Measurements from ENCODE around the gene MTAP. TPM values are rescaled to one million over a fixed set of nuclear protein-coding genes. Genes with fewer than 3 reads are reported as not detected.

Gene MTAP
- total RNA-seq = 63.7 and 64.4 TPM in 2 replicates

DNA sequence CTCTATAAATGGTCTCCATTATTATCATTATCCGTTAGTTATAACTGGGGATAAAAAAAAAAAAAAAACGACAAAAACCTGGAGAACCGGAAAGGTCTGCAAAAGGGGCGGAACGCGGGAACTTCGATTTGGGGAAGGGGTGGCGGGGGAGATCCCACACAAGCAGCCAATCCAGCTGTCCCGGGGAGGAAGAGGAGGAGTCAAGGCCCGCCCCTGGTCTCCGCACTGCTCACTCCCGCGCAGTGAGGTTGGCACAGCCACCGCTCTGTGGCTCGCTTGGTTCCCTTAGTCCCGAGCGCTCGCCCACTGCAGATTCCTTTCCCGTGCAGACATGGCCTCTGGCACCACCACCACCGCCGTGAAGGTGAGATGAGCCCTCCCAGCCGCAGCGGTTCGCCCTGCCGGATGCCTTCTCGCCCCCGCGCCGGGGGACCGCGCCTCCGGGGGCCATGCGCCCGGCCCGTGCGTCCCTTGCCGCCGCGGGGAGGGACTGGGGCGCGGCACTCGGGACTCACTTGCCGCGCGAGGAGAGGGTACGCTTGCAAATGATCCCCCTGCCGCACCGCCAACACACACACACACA is at the start of gene MTAP:
TSS of gene MTAP (plus strand) at position 219 of the 583 bp plus-strand sequence. CDS start at position 332, 113 bp downstream.
- intact Hi-C loops (cut with micrococcal nuclease) = loop anchor here (1.0 to 5.0 kb wide), 5 partner anchors 24 to 772 kb away; partner anchors contain the start of genes HACD4 and KLHL9

DNA sequence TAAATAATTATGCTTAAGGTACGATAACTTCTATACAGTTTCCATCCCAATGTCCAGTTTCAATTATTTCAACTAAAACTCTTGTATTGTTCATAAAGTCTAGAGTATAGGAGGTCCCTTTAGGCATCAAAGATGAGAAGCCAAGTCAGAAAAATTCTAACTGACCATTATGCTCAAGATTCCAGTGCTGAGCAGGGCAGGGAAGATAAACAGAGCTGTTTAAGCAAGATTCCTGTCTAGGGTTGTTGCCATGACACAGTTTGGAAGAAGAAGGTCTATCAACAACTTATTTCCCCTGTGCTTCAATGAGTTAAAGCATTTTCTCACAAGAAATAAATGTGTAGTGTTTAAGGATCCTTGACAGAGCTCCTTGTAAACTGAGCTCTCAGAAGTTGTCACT is 48.9 kb upstream of the MTAP start:
- intact Hi-C loops (cut with micrococcal nuclease) = no loop called here

DNA sequence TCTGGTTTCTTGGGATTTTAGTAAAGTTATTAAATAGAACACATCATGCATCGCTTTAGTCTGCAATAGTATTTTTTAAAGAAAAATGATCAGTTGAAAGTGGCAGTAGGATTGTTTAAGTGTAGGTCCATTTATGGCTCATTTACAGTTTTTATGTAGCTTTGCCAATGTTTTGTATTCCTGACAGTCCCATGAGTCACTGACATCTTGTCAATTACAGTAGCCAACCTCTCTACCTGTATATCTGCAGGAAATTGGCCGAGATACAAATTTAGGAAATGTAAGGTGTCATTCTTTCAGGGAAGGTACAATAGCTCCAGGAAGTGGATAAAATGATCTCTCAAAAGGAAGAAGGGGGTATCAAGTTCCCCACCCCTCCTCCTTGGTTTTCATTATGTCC is 47.7 kb upstream of the MTAP start:
- intact Hi-C loops (cut with micrococcal nuclease) = no loop called here

DNA sequence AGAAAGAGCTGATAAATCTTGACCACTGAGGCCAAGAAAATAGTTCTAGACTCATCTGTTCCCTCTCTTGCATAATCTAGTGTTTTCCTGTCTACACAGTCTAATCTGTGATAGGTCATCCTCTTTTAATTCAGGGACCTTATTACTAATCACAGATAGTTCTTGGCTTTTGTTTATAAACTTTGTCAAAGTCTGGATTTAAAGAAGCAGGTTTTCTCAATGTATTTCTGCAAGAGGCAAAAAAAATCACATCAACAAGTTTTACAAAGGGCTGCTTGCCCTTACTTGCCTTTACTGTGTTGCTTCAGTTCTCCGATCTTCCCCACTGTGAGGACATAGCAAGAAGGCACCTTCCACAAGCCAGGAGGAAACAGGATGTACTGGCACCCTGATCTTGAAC is 43.9 kb upstream of the MTAP start:
- intact Hi-C loops (cut with micrococcal nuclease) = no loop called here

DNA sequence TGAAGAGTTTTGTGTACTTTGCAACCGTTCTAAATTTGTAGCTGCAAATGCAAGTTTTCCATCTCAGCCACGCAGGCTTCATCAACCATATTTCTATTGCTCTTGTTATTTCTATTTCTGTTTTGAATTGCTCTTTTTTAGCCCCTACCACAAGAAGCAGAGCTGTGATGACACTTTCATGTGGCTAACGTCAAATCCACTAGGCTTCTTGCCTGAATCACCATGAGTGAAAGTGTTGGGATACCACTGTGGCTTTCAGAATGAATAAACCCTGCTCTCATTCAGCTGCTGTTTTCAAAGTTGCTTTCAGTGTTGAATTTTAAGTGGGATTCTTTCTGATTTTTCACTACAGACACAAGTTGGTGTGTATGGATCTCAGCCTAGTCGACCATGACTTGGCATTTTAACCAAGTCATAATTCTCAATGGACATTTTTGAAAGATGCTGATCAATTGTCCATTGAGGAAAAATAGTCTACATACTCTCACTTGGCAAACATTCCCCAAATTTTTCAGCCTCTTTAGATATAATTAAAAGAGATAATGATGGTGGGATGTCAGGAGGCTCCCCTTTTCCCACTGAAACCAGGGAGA is 41.0 kb upstream of the MTAP start:
- intact Hi-C loops (cut with micrococcal nuclease) = no loop called here

DNA sequence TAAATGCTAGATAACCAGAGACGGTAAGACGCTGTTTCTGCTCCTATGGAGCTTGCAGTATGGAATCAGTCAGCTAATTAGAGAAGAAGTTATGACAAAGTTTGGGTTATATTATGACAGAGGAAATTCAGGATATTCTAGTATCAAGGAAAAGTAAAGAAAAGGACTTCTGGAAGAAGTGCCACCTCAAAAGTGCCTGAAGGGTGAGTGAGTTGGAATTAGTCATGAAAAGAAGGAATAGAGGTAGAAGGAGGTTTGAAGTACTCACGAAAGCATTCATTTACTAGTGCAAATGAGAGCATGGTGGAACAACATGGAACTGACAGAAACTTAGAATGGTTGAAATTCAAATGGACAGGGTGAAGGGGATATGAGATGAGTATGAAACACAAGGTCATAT is 40.4 kb upstream of the MTAP start:
- intact Hi-C loops (cut with micrococcal nuclease) = loop anchor here (2.0 kb wide), 1 partner anchor 27 kb away; no protein-coding TSS in a partner anchor

DNA sequence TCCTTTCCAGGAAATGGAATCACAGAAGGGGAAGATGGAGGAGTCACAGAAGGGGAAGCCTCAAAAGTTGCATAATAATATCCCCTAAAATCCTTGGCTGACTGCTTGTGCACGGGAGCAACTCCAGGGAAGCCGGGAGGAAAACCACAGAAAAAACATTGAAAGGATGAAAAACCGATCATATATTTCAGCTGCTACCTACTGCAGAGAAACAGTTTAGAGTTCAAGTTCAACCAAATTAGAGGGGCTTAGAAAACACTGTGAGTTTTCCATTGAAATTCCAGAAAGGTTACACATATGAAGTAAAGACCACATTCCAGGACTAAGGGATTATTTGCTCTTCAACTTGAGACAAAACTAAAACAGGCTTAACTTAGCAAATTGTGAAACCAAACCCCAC is 37.6 kb upstream of the MTAP start:
- intact Hi-C loops (cut with micrococcal nuclease) = no loop called here

DNA sequence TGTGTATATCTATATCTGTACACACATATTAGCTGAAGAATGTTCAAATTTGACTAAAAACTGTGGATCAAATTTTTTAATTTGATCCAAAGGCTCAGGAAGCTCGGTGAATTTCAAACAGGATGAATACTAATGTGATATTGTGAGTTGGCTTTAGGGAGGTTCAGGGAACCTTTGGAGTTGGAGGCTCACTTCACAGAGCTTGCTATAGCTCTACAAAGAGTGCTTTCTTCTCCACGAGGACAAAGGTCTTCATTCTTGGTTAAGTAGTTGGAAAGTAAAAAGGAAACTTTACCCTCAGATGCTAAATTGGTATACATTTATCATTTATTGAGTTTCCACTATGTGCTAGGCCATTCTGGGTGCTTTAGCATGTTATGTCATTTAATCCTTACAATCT is 36.3 kb upstream of the MTAP start:
- intact Hi-C loops (cut with micrococcal nuclease) = no loop called here

DNA sequence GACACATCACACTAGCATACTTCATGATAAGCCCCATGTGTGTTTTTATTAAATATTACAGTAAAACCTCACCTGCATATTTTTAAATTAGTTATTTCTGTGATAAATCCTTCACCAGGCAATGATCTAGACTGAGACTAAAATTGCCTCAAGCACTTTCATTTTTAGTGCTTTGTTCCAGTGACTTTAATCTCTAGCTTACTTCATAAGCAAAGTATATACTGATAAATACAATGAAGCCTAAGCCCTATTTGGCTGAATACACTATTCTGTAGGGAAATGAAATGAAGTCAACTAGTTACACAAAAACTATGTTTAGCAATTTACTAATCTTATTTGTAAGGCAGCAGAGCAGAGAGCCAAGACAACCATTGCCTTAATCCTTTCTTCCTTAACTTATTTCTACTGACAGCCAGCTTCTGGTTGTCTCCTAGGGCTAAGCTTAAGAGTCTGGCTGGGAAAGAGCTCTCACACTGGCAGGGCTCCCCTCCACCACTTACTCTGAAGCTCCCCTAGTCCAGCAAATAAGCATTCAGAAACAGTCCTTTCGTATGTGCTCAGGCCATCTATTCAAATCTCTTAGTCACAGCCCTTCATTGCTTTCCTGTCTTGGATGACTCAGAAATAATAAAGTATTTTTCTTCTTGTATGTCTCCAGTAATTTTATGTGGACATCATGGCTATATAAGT is 31.4 kb upstream of the MTAP start:
- intact Hi-C loops (cut with micrococcal nuclease) = no loop called here

DNA sequence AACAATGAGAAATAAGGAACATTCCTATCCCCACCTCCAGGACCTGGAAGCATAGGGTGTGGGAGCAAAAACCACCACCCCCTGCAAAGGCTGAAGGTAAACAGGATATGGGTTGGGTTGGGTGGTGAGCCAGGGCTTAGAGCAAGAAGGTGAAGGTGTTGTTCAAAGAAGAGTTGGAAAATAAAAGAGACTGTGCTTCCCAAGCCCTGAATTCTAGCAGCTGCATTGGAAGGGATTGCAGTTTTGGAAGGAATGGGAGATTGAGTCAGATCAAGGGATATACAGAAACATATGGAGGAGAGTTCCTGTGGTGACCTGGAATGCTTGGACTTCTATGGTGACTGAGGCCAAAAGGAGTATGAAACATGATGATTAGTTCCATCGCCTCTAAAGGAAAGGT is 24.7 kb upstream of the MTAP start:
- intact Hi-C loops (cut with micrococcal nuclease) = loop anchor here (2.0 to 5.0 kb wide), 2 partner anchors 25 to 215 kb away; partner anchors contain the start of gene MTAP

DNA sequence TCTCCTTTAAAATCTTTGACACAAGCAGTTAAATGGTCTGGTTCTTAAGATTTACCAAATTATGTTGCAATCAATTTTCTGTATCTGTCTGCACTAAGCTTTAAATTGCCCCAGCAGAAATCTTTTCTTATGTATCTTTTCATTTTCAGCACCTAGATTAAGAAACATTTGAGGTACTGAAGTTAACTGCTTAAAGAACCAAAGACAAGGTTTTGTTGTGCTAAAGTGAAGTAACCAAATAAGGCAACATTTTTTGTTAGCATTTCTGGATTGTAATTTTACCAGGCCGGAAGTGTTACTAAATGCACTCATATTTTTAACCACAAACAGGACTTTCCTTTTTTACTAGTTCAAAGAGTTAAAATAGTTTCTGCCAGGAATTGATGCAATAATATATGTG is 24.1 kb upstream of the MTAP start:
- intact Hi-C loops (cut with micrococcal nuclease) = loop anchor here (2.0 to 5.0 kb wide), 2 partner anchors 24 to 216 kb away; partner anchors contain the start of gene MTAP

DNA sequence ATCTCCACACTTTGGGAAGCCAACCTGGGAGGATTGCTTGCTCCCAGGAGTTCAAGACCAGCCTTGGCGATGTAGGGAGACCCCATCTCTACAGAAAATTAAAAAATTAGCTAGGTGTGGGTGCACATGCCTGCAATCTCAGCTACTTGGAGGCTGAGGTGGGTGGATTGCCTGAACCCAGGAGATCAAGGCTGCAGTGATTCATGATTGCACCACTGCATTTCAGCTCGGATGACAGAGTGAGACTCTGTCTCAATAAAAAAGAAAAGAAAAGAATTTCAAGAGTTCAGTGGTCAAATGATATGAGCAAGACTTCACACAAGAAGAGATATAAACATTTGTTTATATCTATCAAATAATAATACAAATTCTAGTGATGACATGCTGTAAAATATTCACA is 23.0 kb upstream of the MTAP start:
- intact Hi-C loops (cut with micrococcal nuclease) = loop anchor here (2.0 to 5.0 kb wide), 2 partner anchors 23 to 217 kb away; partner anchors contain the start of gene MTAP

DNA sequence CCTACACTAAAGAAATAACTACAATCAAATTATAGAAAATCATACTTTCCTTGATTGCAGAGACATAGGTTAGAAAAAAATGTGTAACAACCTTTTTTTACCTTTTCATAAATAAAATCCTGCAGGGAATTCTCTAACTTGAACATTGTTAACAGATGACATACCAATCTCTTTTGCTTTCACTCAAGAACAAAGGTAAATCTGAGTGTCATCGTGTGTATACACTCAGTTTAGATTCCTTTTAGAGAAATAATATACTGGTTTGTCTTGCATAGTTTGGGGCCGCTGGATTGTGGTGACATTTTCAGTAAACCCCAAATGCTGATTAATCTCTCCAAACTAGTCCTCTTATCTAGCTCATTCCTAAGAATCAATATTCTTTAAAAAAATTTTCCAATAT is 20.8 kb upstream of the MTAP start:
- intact Hi-C loops (cut with micrococcal nuclease) = no loop called here

DNA sequence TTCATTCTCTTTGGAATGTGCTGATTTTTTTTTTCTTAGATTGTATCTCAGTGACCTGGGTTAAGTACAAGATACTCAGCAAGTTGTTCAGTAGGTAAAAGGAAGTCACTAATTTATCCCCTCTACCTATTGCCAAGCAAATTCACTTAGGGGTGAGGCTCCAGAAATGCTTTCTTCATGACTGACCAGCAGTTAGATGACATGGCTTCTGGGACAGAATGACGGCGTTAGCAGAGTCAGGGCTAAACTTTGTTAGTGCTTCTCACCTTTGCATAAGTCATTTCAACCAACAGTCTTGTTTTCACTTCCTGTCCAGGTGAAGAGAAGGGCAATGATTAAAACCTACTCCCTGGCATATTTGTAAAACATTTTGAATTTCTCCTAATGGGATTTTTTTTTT is 20.2 kb upstream of the MTAP start:
- intact Hi-C loops (cut with micrococcal nuclease) = no loop called here

DNA sequence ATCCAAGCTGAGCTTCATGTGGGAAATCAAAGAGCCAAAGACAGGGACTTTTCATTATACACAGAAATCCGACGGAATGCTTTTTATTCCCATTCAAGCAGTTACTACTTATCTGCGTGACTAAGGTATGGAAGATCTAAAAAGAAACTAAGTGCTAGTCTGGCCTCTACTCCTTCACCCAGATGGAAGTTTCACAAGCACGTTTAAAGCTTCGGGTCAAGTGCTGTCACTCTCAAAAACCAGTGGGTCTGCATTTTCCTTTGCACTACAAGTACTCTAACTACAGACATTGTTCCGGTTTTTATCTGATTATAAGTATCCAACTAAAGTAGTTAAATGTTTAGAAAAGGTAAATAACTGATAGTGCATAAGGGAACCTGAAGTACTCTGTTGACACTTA is 13.7 kb upstream of the MTAP start:
- intact Hi-C loops (cut with micrococcal nuclease) = loop anchor here (1.0 to 5.0 kb wide), 8 partner anchors 26 to 593 kb away; no protein-coding TSS in a partner anchor

DNA sequence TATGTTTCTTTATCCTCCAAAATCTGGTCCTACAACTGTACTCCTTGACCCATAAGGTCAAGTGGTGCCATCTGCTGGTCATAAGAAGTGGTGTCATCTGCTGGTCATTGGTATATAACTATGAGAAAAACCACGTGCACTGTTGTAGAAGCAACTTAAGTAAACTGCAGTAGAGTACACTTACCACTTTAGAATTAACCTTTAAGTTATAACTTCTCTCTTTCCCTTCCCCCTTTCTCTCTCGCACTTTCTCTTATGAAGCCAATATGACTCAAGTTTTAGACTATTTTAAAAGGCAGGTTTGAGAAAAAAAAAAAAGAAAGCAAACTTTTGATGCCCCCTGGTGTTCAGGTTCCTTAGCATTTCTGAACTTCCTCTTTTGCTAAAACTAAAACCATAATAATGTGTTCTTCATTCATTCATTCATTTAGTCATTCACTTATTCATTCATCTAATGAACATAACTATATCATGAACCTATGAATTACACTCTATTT is 12.8 kb upstream of the MTAP start:
- intact Hi-C loops (cut with micrococcal nuclease) = loop anchor here (1.0 to 5.0 kb wide), 8 partner anchors 27 to 594 kb away; no protein-coding TSS in a partner anchor

DNA sequence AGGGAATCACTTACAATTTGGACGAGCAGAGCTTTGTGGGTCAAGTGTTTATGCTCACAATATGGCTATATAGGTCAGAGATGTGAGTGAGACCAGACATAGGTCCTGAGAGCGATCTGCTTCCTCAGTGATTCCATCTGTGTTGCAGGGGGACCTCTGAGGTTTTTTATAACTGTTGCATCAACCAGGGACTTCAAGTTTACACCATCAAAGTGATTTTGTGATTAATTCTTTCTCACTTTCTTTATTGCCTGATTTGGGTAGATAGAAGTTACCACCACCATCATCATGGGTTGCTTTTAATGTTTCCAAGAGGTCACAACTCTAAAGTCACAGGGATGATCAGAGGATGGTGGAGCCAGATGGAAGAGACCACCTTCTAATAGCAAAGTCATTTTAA is 7.0 kb upstream of the MTAP start:
- intact Hi-C loops (cut with micrococcal nuclease) = no loop called here

DNA sequence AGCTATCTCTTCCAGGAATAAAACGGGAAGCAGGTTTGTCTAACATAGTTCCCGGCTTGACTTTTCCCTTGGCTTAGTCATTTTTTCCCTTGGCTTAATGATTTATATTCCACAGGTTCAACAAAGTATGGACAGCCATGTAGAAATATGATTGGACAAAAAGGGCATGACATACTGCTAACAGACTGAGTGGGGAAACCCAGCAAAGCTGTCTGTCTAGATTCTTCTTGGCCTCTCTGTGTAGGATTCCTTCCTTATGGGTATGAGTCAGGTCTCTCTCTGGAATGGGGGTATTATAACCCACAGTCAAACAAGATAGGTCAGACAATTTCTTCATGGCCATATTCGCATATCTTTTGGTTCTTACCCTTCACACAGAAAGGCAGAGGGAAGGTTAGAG is 5.7 kb upstream of the MTAP start:
- intact Hi-C loops (cut with micrococcal nuclease) = no loop called here

DNA sequence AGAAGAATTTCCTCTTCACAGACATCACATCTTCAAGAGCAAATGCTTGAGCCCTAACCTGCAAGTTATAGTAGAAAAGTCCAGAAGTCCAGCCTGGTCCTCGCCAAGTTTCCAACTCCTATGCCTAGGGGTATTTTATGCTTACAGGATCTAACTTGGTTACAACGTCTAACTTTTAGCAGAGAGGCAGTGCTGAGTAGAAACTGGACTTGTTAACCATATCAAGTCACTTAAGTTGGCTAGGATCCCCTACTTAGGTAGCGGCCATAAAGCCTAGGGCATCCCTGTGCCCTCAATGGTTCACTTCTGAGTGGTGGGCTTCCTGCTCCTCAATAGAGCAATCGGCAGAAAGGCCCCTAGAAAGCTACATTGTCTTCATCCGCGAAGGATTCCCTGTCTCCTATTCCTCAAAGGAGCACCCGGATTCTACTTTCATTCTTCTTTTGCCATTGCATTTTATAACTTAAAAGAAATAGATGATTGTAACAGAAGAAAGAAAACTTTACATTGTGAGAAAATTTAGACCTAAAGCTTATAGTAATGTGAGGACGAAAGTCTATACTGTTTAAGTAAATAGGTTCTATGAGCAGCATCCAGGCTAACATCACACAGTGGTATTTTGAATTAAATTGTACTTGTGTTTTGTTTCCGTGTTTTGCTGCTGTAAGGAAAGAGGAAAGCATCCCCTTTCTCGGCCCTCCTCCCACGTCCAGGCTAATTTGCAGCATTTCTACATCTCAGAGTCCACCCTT is 1.3 kb upstream of the MTAP start:
- intact Hi-C loops (cut with micrococcal nuclease) = loop anchor here (5.0 kb wide), 1 partner anchor 224 kb away; no protein-coding TSS in a partner anchor

DNA sequence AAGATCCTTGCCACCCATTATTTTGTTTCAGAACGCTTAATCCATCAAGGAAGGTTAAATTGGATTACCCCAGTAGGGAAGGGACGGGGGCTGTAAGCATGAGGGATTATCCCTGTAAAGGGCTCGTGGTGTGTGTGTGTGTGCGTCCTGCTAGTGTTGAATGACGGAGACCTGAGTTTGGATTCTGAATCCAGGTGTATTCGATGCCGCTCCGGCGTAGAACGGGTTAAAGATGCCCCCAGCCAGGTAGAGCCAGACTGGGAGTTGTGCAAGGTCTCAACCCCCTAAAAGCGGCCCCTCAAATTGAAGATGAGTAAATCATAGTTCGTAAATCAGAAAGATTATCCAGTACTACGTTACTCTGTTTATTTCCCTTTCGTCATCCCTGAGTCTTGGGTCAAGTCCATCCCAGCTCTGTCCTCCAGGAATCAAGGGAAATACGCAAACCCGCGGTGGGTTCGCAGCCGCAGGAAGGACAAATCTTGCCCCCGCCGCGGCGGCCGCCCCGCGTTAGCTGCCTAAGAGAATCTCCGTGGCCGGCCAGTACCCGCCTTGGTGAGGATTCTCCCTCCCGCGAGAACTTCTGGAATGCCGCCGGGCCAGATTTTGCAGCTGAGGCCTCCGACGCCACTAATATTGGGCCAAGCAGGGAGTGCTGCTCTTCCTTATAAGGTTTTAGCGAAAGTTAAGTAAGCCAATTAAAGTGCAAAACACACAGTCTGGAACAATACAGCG is 586 bp upstream of the MTAP start:
- intact Hi-C loops (cut with micrococcal nuclease) = loop anchor here (1.0 to 5.0 kb wide), 5 partner anchors 23 to 771 kb away; partner anchors contain the start of genes HACD4 and KLHL9
